IgD-negative memory B cell (primary cell): Measurements from ENCODE around the gene SLC12A1. TPM values are rescaled to one million over a fixed set of nuclear protein-coding genes. Genes with fewer than 3 reads are reported as not detected.

Experiments
- H3K27ac Mint-ChIP-seq, 3 donors: one replicate each; pipeline ENCODE4 v1.8.0; 2020 to 2022; ENCODE audit warnings: mild to moderate bottlenecking in 3 of 3, mixed read lengths in 3 of 3, moderate library complexity in 1 of 3
- H3K27me3 Mint-ChIP-seq: one replicate; pipeline ENCODE4 v1.8.0; 2021; ENCODE audit warnings: mixed read lengths
- H3K36me3 Mint-ChIP-seq: one replicate; pipeline ENCODE4 v1.8.0; 2020; ENCODE audit warnings: mild to moderate bottlenecking, mixed read lengths
- H3K4me1 Mint-ChIP-seq, 3 donors: one replicate each; pipeline ENCODE4 v1.8.0; 2020 to 2022; ENCODE audit warnings: mixed read lengths in 3 of 3, mild to moderate bottlenecking in 1 of 3
- H3K4me3 Mint-ChIP-seq, 4 donors: one replicate each; pipeline ENCODE4 v1.8.0; 2020 to 2022; ENCODE audit warnings: mild to moderate bottlenecking in 4 of 4, mixed read lengths in 4 of 4, moderate library complexity in 3 of 4
- H3K9me3 Mint-ChIP-seq, 3 donors: one replicate each; pipeline ENCODE4 v1.8.0; 2020 to 2021; ENCODE audit warnings: mixed read lengths in 3 of 3, mild to moderate bottlenecking in 1 of 3
- polyA plus RNA-seq: library from polyadenylated mRNA; unstranded; fragments of 300-500 nt; fragmentation: Illumina TruSeq; gene quantifications from one replicate; pipeline ENCODE4 v1.2.3, GENCODE V29; 2021

SLC12A1 gene
- polyA plus RNA-seq, 1 donor from 2014 or later: not detected

GRCh38 chr15:48278666-48279065 is 72.6 kb downstream of the SLC12A1 start:
- no peaks in the 10 kb centered on the region for H3K27me3 Mint-ChIP-seq
- no peak overlapping the region for H3K4me3 Mint-ChIP-seq
- no peaks in the 10 kb centered on the region for H3K4me1 Mint-ChIP-seq
- H3K27ac Mint-ChIP-seq: no peak overlapping the region
- no peaks in the 10 kb centered on the region for H3K36me3 Mint-ChIP-seq
- no peaks in the 10 kb centered on the region for H3K9me3 Mint-ChIP-seq

DNA sequence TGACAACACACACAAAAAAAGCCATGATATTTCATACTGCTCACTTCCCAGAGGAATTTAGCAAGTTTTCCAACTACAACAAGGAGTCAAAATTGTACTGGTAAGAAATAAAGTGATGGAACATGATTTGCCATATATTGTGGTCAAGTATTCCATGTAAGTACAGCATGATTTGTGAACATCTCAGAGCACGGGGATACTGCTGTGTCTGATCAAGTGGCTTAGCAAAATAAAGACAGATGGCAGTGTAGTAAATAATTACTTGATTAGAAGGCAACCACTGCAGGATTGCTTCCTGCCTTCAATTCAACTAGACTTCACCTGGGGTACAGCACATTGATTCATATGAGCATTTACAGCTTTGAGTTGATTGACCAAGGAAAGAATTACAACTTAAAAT is 73.5 kb downstream of the SLC12A1 start:
- H3K9me3 Mint-ChIP-seq: no peaks in the 10 kb centered on the region
- H3K4me1 Mint-ChIP-seq: no peaks in the 10 kb centered on the region
- no peak overlapping the region for H3K27ac Mint-ChIP-seq
- no peaks in the 10 kb centered on the region for H3K36me3 Mint-ChIP-seq
- H3K4me3 Mint-ChIP-seq: no peak overlapping the region
- H3K27me3 Mint-ChIP-seq: no peaks in the 10 kb centered on the region

DNA sequence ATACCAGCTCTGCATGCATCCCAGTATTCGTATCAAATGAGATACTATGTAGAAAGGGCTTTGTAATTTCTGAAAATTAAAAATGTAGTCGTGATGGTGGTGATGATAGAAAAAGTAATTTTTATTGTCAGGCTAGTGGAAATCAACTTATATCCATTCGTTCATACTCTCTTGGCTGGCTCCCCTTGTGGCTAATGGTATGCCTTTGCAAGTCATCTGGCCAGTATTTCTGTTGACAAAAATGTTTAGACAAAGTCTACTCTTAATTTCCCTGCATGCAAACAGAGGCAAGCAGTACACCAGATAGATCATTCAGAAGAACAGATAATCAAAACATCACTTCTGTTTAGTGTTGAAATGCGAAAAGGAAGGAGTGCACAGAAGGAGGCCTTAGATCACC is 75.6 kb downstream of the SLC12A1 start:
- Mint-ChIP-seq H3K36me3 (no peaks in the 10 kb centered on the region), H3K4me3 (no peak overlapping the region), H3K4me1 (peaks cover 0 to 7% (median 1%) of the 10 kb centered on the region in 3 donors), H3K27ac (no peak overlapping the region), H3K27me3 (no peaks in the 10 kb centered on the region), H3K9me3 (no peaks in the 10 kb centered on the region)

DNA sequence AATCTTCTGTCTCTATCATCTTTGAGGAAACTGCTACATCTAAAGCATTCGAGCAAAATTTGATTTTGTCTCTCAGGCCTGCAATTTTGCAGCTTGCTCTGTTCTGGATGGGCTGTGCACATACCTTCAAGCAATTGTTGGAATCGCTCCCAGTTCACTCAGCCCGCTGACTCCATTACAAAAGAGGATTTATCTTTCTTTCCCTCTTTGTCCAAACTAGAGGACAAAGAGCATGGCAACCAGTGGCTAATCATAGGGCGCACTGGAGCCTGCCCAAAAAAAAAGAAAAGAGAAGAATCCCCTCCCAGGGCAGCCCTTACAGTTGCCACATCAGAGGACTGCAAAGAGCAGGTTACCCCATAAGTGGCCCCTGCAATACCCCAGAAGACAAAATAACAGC is 76.1 kb downstream of the SLC12A1 start:
- H3K36me3 Mint-ChIP-seq: no peaks in the 10 kb centered on the region
- H3K4me3 Mint-ChIP-seq: no peak overlapping the region
- H3K4me1 Mint-ChIP-seq: peaks cover 0 to 7% (median 1%) of the 10 kb centered on the region in 3 donors
- no peak overlapping the region for H3K27ac Mint-ChIP-seq
- no peaks in the 10 kb centered on the region for H3K9me3 Mint-ChIP-seq
- no peaks in the 10 kb centered on the region for H3K27me3 Mint-ChIP-seq

DNA sequence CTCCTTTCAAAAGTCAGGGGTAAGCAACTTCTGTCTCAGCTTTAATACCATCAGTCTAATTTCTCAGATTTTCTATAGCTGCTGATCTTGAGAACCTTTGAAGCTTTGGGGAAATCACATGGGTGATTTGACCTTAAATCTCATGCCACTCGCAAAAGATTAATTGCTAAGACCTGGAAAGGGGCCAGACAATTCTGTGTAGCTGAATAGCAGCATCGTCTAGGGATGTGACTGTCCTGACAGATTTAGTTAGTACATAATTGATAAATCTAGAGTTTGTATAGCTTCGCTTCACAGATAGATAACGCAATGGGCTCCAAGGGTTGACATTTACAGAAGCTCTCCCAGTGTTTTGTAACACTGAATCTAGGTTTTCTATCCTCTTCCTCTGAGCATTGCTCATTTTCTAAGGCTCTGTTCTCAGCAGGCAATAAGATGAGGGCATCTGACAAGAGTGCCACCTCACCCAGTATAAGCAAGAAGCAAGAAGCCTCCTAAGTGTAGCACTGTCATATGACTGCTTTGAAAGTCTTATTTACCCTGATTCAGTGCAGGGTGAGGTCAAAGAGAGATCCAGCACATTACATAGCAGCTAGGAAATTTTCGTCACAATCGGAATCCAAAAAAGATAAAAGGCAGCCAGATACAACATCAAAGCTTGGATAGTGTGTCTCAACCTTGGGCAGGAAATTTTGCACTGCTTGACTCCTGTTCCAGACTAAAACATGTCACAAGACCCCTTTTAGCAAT is 77.5 kb downstream of the SLC12A1 start:
- Mint-ChIP-seq H3K4me1 (peaks cover 0 to 7% (median 1%) of the 10 kb centered on the region in 3 donors), H3K36me3 (no peaks in the 10 kb centered on the region), H3K27me3 (no peaks in the 10 kb centered on the region), H3K9me3 (no peaks in the 10 kb centered on the region), H3K4me3 (no peak overlapping the region), H3K27ac (no peak overlapping the region)

GRCh38 chr15:48285329-48286214 is 79.5 kb downstream of the SLC12A1 start:
- Mint-ChIP-seq H3K27me3 (no peaks in the 10 kb centered on the region), H3K27ac (no peak overlapping the region), H3K36me3 (no peaks in the 10 kb centered on the region), H3K4me1 (peaks cover 0 to 7% (median 1%) of the 10 kb centered on the region in 3 donors), H3K9me3 (no peaks in the 10 kb centered on the region), H3K4me3 (peak overlapping the region in 2 of 4 donors; percentile 34 to 60)

GRCh38 chr15:48289628-48290027 is 83.5 kb downstream of the SLC12A1 start:
- Mint-ChIP-seq H3K27me3 (no peaks in the 10 kb centered on the region), H3K4me3 (no peak overlapping the region), H3K36me3 (peaks cover 4% of the 10 kb centered on the region), H3K9me3 (no peaks in the 10 kb centered on the region), H3K4me1 (peaks cover 0 to 7% (median 1%) of the 10 kb centered on the region in 3 donors), H3K27ac (no peak overlapping the region)

DNA sequence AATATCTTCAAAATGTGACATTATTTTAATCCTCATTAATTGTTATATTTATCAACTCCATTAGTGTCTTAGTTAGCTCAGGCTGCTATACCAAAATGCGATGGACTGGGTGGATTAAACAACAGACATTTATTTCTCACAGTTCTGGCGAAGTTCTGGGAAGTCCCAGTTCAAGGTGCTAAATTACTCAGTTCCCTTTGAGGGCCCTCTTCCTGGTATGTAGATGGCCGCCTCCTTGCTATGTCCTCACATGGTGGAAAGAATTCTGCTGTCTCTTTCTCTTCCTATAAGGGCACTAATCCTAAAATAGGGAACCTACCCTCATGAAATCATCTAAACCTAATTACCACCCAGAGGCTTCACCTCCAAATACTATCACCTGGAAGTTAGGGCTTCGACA is 86.4 kb downstream of the SLC12A1 start:
- no peak overlapping the region for H3K27ac Mint-ChIP-seq
- peaks cover 6% of the 10 kb centered on the region for H3K36me3 Mint-ChIP-seq
- H3K4me3 Mint-ChIP-seq: no peak overlapping the region
- H3K27me3 Mint-ChIP-seq: no peaks in the 10 kb centered on the region
- peaks cover 0 to 2% (median 0%) of the 10 kb centered on the region in 3 donors for H3K9me3 Mint-ChIP-seq
- H3K4me1 Mint-ChIP-seq: no peaks in the 10 kb centered on the region

DNA sequence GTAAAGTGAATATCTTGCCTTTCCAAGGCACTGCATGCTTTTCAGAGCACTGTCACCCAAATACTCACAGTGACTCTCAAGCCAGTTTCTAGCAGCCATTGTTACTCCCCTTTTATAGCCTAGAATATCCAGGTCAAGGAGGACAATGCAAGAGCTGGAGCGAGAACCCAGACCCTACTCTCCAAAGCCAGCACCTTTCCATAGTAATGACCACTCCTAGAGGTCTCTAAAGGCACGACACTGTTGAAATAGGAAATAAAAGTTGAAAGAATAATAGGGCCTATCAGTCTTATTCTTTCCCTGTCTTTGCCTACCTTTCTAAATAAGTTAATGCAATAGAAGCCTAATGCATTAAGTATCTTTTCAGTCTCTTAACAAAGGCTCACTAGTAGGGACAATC is 91.6 kb downstream of the SLC12A1 start:
- peaks cover 0 to 2% (median 0%) of the 10 kb centered on the region in 3 donors for H3K9me3 Mint-ChIP-seq
- no peak overlapping the region for H3K4me3 Mint-ChIP-seq
- H3K27me3 Mint-ChIP-seq: no peaks in the 10 kb centered on the region
- no peaks in the 10 kb centered on the region for H3K4me1 Mint-ChIP-seq
- H3K36me3 Mint-ChIP-seq: peaks cover 6% of the 10 kb centered on the region
- H3K27ac Mint-ChIP-seq: no peak overlapping the region

- Mint-ChIP-seq H3K9me3 (peaks cover 0 to 2% (median 0%) of the 10 kb centered on the region in 3 donors), H3K27ac (no peak overlapping the region), H3K4me1 (no peaks in the 10 kb centered on the region), H3K4me3 (no peak overlapping the region), H3K27me3 (no peaks in the 10 kb centered on the region), H3K36me3 (peaks cover 3% of the 10 kb centered on the region)
Observed at GRCh38 chr15:48298914-48299313, 92.8 kb downstream of the SLC12A1 start.

DNA sequence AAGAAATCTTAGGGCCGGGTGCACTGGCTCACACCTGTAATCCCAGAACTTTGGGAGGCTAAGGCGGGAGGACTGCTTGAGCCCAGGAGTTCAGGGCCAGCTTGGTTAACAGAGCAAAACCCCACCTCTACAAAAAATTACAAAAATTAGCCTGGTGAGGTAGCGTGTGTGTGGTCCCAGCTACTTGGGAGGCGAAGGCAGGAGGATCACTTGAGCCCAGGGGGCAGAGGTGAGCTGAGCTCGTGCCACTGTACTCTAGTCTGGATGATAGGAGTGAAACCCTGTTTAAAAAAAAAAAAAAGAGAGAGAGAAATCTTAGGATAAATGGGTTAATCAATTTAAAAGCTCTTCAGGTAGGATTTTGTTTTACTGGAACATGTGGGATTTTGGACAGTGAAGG is 93.9 kb downstream of the SLC12A1 start:
- peaks cover 3% of the 10 kb centered on the region for H3K36me3 Mint-ChIP-seq
- no peak overlapping the region for H3K27ac Mint-ChIP-seq
- peaks cover 0 to 1% (median 0%) of the 10 kb centered on the region in 3 donors for H3K9me3 Mint-ChIP-seq
- H3K27me3 Mint-ChIP-seq: no peaks in the 10 kb centered on the region
- H3K4me1 Mint-ChIP-seq: peaks cover 0 to 1% (median 0%) of the 10 kb centered on the region in 3 donors
- no peak overlapping the region for H3K4me3 Mint-ChIP-seq

DNA sequence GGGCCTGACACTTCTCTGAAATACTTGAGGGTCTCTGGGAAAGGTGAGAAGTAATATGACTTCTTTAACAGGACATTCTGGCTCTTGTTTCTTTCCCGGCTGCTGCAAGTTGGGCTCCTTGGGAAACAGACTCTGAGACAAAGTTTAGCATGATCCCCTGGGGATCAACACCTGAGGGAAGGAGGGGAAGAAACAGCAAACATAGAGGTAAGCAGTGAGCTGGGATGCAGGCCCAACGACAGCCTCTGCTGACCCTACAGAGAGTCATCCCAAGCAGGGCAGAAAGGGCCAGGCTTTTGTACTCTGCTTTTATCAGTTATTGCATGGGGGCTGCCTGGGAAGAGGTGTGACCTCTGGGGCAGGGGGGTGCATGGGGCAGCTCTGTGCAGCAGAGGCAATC is 98.3 kb downstream of the SLC12A1 start:
- H3K4me1 Mint-ChIP-seq: peaks cover 0 to 1% (median 0%) of the 10 kb centered on the region in 3 donors
- H3K9me3 Mint-ChIP-seq: no peaks in the 10 kb centered on the region
- H3K4me3 Mint-ChIP-seq: no peak overlapping the region
- no peaks in the 10 kb centered on the region for H3K36me3 Mint-ChIP-seq
- H3K27me3 Mint-ChIP-seq: no peaks in the 10 kb centered on the region
- H3K27ac Mint-ChIP-seq: no peak overlapping the region

DNA sequence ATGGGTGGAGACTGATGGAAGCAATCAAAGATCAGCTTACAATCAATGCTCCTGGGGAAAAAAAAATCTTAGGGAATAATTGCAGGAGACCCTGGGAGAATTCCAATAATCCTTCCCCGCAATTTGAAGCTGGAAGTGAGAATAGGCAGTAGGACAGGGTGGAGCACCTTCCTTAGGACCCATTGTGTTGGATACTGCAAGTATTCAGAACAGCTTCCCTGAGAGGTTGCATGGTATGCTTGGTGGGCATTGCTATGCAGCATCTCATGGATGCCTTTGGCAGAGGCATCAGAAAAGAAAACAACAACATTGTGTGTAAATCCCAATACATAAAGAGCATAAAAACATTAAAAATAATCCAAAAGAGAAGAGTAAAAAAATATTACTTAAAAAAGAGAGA is 100.5 kb downstream of the SLC12A1 start:
- Mint-ChIP-seq H3K27me3 (no peaks in the 10 kb centered on the region), H3K4me1 (peaks cover 0 to 1% (median 0%) of the 10 kb centered on the region in 3 donors), H3K4me3 (no peak overlapping the region), H3K27ac (no peak overlapping the region), H3K36me3 (no peaks in the 10 kb centered on the region), H3K9me3 (no peaks in the 10 kb centered on the region)

GRCh38 chr15:48307586-48307985 is 101.5 kb downstream of the SLC12A1 start:
- Mint-ChIP-seq H3K27me3 (no peaks in the 10 kb centered on the region), H3K9me3 (no peaks in the 10 kb centered on the region), H3K4me1 (peaks cover 0 to 1% (median 0%) of the 10 kb centered on the region in 3 donors), H3K27ac (no peak overlapping the region), H3K36me3 (no peaks in the 10 kb centered on the region), H3K4me3 (no peak overlapping the region)

DNA sequence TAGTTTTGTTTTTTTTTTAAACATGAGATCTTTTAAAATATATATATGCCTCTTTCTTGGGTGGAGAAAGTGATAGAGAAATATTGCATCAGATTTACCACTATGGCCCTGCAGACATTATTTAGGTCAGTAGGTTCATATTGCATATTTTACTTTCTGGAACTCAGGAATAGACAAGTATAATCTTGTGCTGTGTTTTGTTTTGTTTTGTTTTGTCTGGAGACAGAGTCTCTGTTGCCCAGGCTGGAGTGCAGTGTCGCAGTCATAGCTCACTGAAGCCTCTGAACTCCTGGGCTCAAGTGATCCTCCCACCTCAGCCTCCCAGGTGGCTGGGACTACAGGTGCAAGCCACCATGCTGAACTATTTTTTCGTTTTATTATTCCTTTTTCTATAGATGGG is 103.6 kb downstream of the SLC12A1 start:
- Mint-ChIP-seq H3K4me3 (no peak overlapping the region), H3K27ac (no peak overlapping the region), H3K4me1 (peaks cover 0 to 1% (median 0%) of the 10 kb centered on the region in 3 donors), H3K27me3 (no peaks in the 10 kb centered on the region), H3K9me3 (no peaks in the 10 kb centered on the region), H3K36me3 (peaks cover 3% of the 10 kb centered on the region)
